Heart left ventricle (tissue), 13 donors: ENCODE results near the gene CD22.

Experiments
- CTCF ChIP-seq, 12 donors: fragments of 200-600 bp; sonication (generic) in 4 of 12; IDR thresholded peaks; one replicate each; pipeline versions ENCODE4 v1.5.0 to v1.8.0; 2018 to 2022; ENCODE audit warnings: antibody characterized with exemption in 12 of 12, mild to moderate bottlenecking in 5 of 12
- POLR2A ChIP-seq, 2 donors: fragments of 450-650 bp; IDR thresholded peaks; one replicate each; pipeline ENCODE4 v1.6.1; 2017; ENCODE audit warnings: antibody characterized with exemption in 2 of 2, mild to moderate bottlenecking in 2 of 2, moderate library complexity in 2 of 2
- donor health status: ischemic (EF 13 %, LVEDD 7.1; RV severe dilation, severe dysfunction).
- donor health status: DM: no; HTN: yes; CAD: no.
- donor health status: DM: no; HTN: no; CAD: no.
- donor health status: ischemic (EF 25% LVEDD 6.9; RV normal size, moderate dysfunction).
- donor health status: ischemic (EF 25% LVEDD 5.7; RV mildly dilated, moderate dysfunction).
- donor health status: ischemic (EF 35%, LVEDD 5.7; RV mildly dilated, moderate dysfunction).
- donor health status: nonischemic (EF 11% LVEDD 7.7; RV severe dilation, severe dysfunction).
- donor health status: DM: yes; HTN: yes; CAD: no.
- donor health status: PGD.
- donor health status: ischemic (EF 29% LVEDD 5.4; RV normal size, mild dysfunction).
- donor health status: nonischemic (EF 23%, LVEDD 6.1; RV moderate dilation, normal function).

- TF ChIP-seq CTCF (IDR thresholded peaks at IDR 0.05) (no peak), POLR2A (IDR thresholded peaks at IDR 0.05) (no peak)
Measured at GRCh38 chr19:35294328-35294727, 34.7 kb upstream of the CD22 start.
